Stimulated activated CD4-positive, alpha-beta T cell treated with anti-CD3 and anti-CD28 coated beads, Interleukin-12 subunit alpha, Interleukin-12 subunit beta, amount 100 ng/mL, for 24 hours (primary cell): ENCODE measurements around the gene HBP1.
"Not testable (repeated sequence)": the region's sequence is repeated elsewhere in the genome, so short reads cannot be mapped to it uniquely, and the experiment has no call there.

ENCODE experiments used
- DNase-seq, 2 experiments: peaks; one replicate each; pipeline ENCODE4 v3.0.0-alpha.2; 2020; ENCODE audit warnings: low read depth in 2 of 2

Gene HBP1

GRCh38 chr7:107155726-107156125 lies 13.1 kb upstream of the HBP1 start:
- DNase-seq: not testable (repeated sequence)

DNA sequence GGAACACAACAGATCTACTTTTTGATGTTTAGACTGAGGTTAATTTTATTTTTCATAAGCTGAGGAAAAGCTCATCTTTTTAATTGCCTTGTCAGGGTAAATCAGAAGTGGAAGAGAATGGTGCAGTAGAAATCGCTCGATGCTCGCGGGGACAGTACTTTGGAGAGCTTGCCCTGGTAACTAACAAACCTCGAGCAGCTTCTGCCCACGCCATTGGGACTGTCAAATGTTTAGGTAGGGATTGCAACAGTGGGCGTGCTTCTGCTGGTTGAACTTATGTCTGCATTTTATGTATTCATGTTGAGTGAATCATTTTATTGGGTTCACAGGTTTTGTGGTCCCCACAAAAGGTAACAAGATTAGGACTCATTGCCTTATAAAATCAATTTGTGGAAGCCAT lies 11.7 kb upstream of the HBP1 start:
- no peak for DNase-seq

DNA sequence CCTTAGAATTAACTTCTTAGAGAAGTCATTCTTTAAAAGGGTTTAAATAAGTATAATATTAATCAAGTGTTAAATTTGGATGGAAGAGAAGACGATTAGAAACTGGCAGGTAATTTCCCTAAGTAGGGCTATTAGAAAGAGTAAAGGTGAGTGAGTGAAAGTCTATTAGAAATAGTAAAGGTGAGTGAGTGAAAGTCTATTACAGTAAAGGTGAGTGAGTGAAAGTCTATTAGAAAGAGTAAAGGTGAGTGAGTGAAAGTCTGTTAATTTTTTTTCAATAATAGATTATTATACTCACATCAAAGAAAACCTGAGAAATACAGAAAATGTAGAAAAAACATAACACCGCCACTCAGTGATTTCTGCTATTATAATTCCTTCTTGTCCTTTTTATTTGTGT lies 10.8 kb upstream of the HBP1 start:
- no peak for DNase-seq

- DNase-seq: no peak
Measured at GRCh38 chr7:107160389-107160788, 8.4 kb upstream of the HBP1 start.

DNA sequence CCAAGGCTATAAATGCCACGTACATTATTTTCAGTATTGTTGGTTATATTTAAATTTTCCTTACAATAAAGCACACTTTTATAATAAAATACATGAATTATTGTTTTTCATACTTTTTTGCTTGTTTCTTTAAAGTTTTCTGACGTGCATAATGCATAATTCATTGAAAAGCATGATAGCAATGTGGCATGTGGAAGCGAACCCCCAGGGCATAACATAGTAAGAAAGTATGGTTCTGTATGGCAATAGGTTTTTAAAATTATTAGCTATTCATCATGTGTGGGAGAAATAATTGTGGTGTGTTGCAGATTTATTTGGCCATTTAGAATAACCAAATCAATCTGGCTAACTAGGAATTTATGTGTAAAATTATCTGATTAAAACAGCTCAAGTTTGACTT lies 7.4 kb upstream of the HBP1 start:
- DNase-seq: no peak

- no peak for DNase-seq
Measured at GRCh38 chr7:107162475-107162874, 6.3 kb upstream of the HBP1 start.

- no peak for DNase-seq
Measured at GRCh38 chr7:107164092-107164491, 4.7 kb upstream of the HBP1 start.

- DNase-seq: no peak
Measured at GRCh38 chr7:107165341-107165740, 3.5 kb upstream of the HBP1 start.

- no peak for DNase-seq
Measured at GRCh38 chr7:107166736-107167426, 1.9 kb upstream of the HBP1 start.

- DNase-seq: peak; percentile 33 to 36
Measured at GRCh38 chr7:107167483-107168232, 1.1 kb upstream of the HBP1 start.

DNA sequence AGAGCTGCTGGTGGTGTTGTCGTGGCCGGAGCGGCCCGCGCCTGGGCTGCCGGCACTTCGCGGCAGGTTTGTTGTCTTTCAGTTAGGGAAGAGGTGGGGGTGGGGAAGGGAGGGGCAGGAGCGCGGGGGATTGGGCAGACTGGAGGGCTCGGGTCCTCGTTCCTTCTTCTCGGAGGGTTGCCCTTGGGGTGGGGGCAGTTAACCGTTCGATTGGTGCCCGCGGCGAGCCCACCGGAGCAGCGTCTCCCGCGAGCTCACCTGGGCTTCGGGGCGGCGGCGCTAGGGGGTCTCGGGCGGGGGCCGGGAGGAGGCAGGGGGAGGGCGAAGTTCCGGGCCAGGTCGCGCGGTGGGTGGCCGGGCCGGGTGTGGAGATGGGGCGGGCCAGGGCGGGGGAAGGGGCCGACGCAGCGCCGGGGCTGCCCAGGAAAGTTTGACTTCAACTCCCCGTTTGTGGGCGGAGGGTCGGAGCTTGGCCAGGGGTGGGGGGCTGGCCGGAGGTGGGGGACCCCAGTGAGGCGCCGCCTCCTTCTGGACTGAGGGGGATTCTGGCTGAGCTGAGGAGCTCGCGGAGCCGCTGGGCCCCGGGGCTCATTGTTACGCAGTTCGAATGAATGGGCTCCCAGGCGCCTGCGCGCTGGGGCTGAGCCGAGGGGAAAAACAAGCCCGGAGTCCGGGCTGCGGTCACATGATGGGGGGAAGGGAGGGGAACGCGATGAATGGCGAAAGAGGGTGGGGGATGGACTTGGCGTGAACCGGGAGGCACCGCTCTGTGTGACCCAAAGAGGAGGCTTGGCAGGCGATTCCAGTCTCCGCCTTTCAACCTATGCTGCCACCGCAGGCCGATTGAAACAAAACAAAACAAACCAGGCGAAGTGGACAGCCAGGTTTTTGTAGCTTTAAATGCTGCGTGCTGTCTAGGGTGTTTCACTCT lies 582 bp downstream of the HBP1 start:
- peak; percentile 78 to 82 for DNase-seq

- no peak for DNase-seq
Measured at GRCh38 chr7:107170051-107170915, 1.5 kb downstream of the HBP1 start.

- no peak for DNase-seq
Measured at GRCh38 chr7:107171496-107171895, 2.7 kb downstream of the HBP1 start.

GRCh38 chr7:107172276-107173032 lies 3.7 kb downstream of the HBP1 start:
- DNase-seq: no peak

DNA sequence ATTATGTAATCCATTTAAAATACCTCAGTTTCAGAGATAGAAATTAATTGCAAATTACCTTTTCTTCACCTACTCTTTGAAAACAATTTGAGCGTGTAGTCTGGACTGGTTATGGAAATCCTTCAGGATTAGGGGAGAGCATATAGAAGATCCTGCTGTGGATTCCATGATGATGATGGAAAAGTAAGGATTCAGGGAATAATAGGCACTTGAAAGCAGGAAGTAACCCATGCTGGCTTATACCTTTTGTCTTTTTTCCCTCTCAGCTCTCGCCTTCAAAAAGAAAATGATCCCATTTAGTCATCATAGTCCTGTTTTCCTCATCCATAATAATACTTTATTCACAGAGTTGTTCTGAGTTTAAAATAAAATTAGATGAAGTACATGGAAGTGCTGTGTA lies 4.4 kb downstream of the HBP1 start:
- no peak for DNase-seq

DNA sequence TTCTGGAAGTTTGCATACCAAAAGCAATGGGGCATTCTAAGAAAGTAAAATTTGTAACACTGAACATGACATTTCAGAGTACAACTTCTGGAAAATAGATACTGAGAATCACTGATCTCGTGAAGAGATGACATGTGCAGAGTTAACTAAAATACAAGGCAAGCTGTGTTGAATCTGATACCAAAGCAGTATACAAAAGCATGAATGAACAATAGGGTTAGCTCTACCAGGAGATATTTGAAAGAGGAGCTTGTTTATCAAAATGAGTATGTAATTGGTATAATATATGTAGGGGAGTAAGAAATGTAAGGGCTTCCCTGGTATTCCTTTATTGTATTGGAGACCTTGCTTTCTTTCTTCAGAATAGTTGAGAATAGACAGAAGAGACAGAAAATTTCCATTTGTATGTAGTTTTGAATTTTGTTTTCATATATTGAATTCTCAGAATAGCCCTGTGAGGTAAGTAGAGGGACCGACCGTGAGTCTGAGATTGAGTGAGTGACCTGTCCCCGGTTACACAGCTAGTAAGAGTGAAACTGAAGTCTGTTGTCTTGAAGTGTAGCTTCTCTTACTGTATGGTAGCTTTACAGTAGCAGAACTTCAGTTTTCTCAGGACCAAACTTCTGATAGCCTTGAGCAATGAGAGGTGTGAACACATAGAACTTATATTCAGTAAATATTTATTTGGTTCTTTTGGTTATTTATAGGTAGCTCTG lies 5.0 kb downstream of the HBP1 start:
- DNase-seq: no peak

GRCh38 chr7:107179326-107180164 lies 10.7 kb downstream of the HBP1 start:
- no peak for DNase-seq

DNA sequence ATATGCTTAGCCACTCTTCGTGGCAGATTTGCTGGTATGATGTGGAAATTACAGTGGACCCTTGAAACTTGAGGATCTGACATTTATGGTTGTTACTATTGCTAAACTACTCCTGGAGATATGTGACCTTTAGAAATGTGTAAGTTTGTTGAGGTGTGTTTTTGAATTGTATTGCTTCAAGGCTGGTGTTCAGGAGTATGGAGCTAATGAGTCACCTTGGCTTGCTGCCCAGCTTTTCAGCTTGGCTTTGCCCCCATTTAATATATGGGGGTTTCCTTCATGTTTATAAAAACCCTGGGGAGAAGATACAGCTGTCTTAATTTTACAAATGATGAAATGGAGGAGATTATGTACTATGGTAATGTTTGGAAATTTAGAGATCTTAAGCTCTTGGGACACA lies 11.6 kb downstream of the HBP1 start:
- DNase-seq: peak; percentile 33 to 48

GRCh38 chr7:107181172-107181571 lies 12.4 kb downstream of the HBP1 start:
- no peak for DNase-seq
